NK-92 treated with Interleukin-12 subunit alpha and Interleukin-12 subunit beta, amount 100 ng/mL, for 24 hours (cell line): ENCODE data around the gene CLN3.
"Not testable (repeated sequence)": the region's sequence is repeated elsewhere in the genome, so short reads cannot be mapped to it uniquely, and the experiment has no call there.

Experiments
- DNase-seq: peaks from one replicate; lab custom pipeline; 2025; lab: John Stamatoyannopoulos, UW

CLN3 gene

DNA sequence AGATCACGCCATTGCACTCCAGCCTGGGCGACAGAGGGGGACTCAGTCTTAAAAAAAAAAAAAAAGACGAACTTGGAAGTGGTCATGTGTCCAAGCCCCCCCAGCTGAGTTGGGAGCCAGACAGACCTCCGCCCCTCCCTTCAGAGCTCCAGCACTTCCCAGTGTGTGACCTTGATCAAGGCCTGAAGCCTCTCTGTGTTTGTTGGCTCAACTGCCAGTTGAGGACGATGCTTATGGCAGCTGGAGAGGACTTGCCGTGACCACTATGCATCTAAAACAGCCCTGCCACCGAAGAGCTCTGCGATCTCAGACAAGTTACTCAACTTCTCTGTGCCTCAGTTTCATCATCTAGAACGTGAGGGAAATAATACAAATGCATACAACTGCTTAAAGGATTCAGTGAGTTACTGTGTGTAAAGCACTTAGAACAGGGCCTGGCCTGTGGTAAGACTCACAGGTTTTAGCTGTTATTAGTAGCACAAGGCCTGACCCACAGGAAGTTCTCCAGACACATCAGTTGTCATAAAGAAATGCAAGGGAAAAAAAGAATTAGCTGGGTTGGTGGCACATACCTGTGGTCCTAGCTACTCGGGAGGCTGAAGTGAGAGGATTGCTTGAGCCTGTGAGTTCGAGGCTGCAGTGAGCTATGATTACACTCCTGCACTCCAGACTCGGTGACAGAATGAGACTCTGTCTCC is 21.8 kb upstream of the CLN3 start:
- DNase-seq, result no peak

DNA sequence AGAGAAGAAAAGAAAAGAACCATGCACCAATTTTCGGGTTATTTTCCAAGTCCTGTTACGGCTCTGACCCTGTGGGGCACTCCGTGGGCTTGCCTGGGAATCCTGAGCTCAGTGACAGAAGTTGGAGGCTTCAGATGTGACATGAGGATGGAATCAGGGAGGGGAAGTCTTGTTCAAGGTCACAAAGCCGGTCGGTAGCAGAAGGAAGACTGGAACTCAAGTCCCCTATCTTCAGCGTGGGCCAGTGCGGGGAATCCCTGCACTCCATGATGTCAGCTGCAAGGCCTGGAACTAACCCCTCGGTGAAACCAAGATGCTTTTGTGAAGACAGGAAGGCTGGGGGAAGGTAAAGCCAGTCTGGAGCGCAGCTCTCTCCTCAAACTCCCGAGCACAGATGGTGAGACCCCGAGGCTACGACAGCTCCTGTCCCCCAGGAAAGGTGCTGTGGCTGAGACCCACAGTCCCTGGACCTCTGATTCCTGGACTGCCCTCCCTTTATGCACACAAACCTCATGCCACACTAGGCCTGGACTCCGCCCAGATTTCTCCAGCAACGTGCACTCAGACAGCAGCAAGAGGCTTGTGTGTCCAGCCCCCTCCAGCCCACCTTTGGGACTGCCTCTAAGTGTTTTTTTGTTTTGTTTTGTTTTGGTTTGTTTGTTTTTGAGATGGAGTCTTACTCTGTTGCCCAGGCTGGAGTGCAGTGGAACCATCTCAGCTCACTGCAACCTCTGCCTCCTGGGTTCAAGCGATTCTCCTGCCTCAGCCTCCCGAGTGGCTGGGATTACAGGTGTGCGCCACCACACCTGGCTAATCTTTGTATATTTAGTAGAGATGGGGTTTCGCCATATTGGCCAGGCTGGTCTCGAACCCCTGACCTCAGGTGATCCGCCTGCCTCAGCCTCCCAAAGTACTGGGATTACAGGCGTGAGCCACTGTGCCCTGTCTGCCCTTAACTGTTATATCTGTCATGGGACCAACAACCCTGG is 20.2 kb upstream of the CLN3 start:
- DNase-seq, result no peak

DNA sequence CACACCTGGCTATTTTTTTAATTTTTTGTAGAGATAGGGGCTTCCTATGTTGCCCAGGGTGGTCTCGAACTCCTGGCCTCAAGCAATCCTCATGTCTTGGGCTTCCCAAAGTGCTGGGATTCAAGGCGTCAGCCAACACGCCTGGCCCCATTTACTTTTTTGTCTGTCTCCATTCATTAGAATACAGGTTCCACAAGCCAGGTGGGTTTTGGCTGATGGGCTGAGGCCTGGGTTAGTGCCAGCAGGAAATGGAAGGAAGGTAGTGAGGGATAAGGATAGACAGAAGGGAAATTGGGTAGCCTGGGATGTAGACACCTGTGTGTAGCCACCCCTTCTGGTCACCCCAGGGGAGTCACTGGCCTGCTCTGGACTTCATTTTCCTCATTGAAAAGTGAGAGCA is 19.2 kb upstream of the CLN3 start:
- no peak for DNase-seq

DNA sequence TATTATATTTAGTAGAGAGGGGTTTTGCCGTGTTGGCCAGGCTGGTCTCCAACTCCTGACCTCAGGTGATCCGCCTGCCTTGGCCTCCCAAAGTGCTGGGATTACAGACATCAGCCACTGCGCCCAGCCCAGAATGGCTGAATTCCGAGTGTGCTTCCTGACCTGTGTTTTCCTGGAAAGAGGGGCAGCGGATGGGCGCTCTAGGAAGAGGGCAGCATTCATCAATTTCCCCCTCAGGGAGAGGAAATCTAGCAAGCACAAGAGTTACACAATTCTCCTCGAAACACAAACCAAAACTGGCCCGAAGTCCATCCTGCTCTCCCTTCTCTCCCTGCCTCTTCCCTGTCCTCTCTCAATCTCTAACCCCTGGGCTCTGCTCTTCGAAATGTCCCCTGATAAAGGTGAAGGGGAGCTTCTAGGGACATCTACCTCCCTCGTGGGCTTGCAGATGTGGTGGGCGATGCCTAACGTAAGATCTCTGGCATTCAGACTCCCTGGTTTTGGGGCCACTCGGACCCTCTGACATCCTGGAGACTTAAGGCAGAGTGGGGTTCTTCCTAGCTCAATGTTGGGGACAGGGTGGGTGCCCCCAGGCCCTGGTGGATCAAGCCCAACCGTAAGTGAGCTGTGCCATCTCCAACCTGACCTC is 13.7 kb upstream of the CLN3 start:
- no peak for DNase-seq

DNA sequence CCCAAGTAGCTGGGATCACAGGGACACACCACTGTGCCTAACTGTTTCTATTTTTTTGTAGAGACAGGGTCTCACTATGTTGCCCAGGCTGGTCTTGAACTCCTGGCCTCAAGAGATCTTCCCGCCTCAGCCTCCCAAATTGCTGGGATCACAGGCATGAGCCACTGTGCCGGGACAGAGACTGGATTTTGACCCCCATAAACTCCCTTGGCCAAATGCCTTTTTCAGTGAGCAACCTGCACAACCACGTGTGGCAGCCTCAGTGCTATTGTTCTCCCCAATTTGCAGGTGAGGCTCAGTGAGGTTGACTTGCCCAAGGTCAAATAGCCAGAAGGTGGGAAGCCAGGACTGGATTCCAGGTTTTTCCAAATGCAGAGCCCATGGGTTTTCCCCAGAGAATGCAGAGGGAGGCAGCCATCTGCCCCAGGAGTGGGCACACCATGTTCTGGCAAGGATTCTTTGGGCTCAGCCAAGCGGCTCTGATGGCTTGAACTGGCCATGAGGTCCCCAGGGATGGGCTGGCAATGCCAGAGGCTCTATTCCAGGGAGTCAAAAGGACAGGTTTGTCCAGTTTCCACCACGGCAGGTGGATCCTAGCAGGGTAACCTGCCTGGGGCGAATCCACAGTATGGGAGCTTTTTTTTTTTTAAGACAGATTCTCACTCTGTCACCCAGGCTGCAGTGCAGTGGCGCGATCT is 13.0 kb upstream of the CLN3 start:
- no peak for DNase-seq

DNA sequence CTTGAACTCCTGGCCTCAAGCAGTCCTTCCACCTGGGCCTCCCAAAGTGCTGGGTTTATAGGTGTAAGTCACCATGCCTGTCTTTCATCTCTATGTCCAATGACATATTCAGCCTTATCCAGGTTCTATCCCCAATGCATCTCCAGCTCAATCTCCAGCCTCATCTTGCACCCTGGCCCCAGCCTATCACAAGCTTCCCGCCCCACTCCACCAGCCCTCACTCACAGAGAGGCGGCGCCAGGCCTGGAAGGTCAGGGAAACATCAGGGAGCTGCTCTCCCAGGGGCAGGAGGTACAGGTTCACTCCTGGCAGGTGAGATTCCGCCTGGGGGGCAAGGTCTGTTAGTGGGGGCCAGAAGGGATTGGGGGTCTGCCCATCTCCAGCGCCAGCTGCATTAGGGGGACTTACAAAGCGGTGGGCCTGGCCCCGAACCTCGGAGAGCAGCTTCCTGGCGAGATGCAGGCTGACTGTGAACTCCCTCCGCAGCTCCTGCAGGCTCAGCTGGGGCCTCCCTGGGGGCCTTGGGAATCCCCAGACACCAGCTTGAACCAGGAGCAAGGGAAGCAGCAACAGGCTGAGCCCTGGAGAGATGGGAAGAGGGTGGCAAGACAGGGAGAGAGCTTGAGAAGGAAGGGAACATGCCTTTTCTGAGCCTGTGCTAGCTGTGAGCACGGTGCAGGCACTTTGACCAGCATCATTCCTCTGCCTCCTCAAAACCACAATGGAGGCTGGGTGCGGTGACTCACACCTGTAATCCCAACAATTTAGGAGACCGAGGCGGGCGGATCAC is 11.8 kb upstream of the CLN3 start:
- DNase-seq, result no peak

DNA sequence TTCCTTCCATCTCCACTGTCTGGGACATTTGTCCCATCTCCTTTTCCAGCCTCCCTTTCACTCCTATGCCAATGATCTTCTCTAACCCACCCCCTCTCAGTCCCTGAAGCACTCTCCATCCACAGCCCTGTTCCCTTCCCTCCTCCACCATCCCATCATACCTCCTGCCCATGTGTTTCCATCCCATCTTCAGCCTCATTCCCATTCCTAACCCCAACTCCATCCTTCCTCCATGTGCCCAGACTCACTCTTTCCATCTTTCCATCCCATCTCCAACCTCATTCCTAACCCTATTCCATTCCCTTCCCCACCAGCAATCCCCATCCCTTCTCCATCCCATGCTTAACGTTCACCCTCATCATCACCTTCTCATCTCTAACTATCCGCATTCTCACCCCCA is 10.4 kb upstream of the CLN3 start:
- DNase-seq, result no peak

DNA sequence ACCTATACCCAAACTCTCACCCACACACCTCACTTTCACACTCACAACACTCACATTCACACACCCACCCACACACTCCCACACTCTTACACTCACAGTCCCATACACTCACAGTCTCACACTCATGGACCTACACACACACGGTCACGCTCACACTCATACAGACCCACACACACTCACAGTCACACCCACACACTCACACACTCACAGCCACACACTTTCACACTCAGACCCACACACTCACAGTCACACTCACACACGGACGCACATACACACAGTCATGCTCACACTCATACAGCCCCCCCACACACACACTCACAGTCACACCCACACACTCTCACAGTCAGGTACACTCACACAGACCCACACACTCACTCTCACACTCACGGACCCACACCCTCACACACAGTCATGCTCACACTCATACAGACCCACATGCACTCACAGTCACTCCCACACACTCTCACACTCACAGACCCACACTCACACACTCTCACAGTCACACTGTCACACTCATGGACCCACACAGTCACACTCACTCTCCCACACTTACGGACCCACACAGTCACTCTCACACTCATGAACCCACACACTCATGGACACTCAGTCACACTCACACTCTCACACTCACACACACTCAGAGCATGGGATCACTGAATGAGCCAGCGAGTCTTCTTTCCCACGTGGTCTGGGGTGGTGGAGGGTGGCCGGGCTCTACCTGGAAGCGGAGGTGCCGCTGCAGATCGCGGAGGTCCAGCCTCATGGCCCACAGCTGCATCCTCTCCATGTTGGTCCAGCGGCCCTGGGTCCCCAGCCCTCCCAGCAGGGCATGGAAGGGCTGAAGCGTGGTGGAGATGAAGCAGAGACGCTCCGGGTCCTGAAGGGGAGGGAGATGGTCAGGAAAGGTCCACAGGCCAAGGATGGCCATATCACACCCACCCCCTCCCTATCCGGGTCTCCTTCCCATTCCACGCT is 9.7 kb upstream of the CLN3 start:
- no peak for DNase-seq

DNA sequence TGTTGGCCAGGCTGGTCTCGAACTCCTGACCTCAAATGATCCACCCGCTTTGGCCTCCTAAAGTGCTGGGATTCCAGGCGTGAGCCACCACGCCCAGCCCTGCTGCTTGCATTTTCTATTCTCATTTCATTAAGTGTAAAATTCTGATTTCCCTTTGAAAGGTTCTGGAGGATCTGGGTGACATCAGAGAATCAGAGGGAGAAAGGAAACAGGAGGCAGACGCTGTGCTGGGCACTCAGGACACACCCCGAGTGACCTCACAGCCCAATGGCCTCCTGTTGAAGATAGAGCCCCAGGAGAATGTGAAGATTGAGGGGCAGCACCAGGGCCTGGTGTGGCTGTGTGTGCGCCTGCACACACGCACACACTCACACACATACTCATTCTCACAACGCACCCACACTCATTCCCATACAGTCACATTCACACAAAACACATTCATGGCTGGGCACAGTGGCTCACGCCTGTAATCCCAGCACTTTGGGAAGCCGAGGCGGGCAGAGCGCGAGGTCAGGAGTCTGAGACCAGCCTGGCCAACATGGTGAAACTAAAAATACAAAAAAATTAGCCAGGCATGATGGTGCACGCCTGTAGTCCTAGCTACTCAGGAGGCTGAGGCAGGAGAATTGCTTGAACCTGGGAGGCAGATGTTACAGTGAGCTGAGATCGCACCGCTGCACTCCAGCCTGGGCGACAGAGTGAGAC is 8.8 kb upstream of the CLN3 start:
- DNase-seq, result not testable (repeated sequence)

DNA sequence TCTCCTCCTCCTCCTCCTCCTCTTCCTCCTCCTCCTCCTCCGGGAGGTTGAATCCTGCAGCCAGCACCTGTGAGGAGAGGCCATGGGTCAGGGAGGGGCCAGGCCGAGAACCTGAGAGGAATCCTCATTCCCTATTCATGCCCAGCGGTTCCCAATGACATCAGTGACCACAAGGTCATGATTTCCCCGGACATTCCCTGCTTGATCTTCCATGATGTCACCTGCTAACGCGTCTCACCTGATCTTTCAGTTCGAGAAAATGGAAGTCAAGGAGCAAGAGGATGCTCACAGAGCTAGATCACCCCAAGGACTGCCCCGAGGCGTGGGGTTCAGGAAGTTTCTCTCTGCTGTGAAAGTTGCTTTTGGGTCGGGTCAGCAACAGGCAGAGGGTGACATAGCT is 8.0 kb upstream of the CLN3 start:
- DNase-seq, result no peak

DNA sequence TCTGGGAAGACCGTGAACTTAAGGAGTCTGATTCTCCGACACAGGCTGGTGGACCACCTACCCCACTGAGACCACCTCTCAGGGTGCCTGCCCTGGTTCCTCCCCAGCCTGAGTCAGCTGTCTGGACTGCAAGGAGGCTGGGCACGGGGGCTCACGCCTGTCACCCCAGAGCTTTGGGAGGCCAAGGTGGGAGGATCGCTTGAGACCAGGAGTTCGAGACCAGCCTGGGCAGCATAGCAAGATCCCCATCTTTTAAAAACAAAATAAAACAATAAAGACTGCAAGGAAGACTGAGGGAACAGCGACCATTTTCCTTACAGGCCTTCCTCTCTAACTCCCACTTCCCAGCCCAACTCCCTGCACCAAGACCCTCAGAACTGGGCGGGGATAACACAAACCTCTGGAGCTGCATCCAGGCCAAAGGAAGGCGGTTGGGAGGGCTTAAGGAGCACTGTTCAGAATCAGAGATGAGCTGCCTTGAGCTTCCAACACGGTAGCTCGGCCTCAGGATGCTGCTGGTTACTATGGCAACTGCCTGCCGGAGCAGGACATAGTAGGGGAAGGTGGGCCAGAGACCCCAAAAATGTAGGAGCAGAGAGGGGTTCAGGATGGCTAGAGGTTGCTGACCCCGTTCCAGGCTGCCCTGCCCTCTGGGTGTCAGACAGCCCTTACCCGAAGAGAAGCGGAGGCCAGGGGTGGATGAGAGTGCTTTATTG is 7.0 kb upstream of the CLN3 start:
- DNase-seq, result no peak

DNA sequence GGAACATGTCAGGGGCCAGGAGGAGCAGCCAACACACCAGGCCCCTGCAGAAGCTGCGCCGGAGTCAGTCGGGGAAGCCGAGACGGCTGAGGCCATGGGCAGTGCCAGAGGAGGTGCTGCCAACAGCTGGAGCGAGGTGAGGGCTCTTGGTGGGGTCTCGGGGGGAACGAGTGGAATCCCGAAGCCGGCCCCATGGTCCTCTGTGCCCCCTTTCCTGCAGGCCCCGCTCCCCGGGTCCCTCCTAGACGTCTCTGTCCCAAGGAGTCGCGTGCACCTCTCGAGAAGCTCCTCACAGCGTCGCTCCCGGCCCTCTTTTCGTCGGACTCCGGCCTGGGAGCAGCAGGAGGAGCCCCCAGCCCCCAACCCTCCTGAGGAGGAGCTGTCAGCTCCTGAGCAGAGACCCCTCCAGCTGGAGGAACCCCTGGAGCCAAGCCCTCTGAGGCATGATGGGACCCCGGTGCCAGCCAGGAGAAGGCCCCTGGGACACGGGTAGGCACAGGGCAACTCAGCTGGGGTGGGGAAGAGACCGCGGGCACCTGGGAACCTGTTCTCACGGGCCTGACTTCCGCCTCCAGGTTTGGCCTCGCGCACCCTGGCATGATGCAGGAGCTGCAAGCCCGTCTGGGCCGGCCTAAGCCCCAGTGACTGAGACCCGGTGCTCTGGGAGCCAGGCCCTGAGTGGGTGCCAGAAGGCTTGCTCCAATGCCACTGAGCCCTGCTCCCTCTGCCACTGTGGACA is 6.2 kb upstream of the CLN3 start:
- DNase-seq, result no peak

DNA sequence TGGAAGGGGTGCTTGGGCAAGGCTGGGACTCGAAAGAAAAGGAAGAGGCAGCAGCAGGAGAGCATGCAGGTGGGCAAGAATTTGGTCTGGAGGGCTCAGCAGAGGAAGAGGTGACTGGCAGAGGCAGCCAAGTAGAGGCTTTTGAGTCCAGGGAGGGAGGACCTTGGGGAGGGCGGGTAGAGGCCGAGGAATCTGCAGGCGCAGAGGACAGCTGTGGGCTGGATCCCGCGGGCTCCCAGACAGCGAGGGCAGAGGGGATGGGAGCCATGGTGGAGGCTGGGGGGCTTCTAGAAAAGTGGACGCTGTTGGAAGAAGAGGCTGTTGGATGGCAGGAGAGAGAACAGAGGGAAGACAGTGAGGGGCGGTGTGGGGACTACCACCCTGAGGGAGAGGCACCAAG is 5.5 kb upstream of the CLN3 start:
- DNase-seq, result no peak

DNA sequence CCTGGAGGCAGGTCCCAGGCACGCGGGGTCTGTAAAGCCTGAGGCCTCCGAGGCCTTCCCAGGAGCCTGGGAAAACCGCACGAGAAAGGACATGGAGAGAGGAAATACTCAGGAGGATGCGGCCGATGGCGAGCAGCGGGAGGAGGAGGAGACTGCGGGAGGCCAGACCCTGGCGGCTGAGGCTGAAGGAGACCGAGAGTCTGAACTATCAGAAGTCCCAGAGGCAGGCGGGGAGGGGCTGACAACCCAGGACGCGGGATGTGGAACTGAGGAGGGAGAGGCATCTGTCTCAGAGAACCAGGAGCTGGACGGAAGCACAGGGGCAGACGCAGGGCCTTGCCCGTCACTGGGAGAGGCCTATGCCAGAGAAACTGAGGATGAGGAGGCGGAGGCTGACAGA is 5.0 kb upstream of the CLN3 start:
- no peak for DNase-seq

DNA sequence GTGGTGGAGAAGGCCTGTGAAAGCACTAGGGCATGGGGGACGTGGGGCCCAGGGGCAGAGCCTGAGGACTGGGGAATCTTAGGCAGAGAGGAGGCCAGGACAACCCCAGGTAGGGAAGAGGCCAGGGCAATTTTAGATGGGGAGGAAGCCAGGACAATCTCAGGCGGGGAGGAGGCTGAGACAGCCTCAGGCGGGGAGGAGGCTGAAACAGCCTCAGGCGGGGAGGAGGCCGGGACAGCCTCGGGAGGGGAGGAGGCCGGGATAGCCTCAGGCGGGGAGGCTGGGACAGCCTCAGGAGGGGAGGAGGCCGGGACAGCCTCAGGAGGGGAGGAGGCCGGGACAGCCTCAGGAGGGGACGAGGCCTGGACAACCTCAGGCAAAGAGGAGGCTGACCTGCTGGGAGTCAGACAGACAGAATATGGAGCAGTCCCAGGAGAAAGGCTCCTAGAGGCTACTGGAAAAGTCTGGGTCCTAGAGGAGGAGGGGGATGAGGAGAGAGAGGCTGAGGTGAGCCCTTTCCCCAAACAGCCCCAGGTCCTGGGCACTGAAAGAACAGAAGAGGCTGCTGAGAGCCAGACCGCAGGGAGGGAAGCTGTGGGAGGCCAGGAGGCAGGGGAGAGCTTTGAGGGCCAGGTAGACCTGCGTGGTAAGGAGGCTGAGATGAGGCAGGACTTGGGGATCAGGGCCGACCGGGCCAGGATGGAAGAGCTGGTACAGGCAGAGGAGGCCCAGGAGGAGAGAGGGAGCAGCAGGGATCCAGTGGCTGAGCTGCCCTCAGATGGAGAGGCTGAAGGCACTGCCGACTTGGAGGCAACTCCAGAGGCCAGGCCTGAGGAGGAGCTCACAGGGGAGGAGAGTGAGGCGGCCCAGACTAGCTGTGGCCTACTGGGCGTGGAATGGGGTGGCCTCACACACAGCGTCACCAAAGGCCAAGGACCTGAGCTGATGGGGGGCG is 4.2 kb upstream of the CLN3 start:
- DNase-seq, result no peak

DNA sequence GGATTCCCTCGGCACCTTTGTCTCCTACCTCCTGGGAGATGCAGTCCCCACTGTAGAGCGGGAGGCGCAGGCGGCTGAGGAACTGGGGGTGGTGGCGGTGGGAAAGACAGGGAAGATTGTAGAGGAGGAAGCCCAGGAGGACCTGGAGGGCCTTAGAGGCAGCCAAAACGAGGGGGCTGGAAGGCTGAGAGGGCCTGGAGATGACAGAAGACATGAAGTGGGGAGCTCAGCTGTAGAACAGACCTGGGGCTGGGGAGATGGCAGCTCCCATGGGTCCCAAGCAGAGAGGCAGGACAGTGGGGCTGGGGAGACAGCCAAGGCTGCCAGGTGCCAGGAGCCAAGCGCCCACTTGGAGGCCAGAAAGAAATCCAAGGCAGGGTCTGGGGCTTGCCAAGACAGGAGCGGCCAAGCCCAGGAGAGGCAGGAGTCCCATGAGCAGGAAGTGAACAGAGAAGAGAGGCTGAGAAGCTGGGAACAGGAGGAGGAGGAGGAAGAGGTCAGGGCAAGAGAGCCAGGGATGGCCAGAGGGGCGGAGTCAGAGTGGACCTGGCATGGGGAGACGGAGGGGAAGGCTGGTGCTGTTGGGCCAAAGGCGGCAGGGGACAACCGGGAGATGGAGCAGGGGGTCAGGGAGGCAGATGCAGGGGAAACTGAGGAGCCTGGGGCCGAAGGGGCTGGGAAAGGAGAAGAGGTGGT is 3.4 kb upstream of the CLN3 start:
- no peak for DNase-seq
